NT2/D1 (cell line): ENCODE data around the gene YAF2.
A peak's percentile ranks its signal among the peaks of the same experiment; 100 is the strongest.

Experiments used
- DNase-seq: peaks from one replicate; pipeline ENCODE4 v3.0.0-alpha.2; 2011; ENCODE audit warnings: low read depth, low spot score
- H3K27me3 ChIP-seq: 2 replicates; pipeline ENCODE4 v1.6.0; 2011; ENCODE audit warnings: mild to moderate bottlenecking; ENCODE audit not compliant: insufficient read length, insufficient read depth
- H3K36me3 ChIP-seq: 2 replicates; pipeline ENCODE4 v1.6.1; 2011; ENCODE audit warnings: mild to moderate bottlenecking, low read length, mixed read lengths; ENCODE audit not compliant: insufficient read depth, insufficient read length
- H3K4me1 ChIP-seq: 2 replicates; pipeline ENCODE4 v1.5.1; 2011; ENCODE audit not compliant: insufficient read depth, insufficient read length
- H3K4me3 ChIP-seq: 2 replicates; pipeline ENCODE4 v1.5.1; 2011; ENCODE audit warnings: low read depth; ENCODE audit not compliant: insufficient read length
- H3K9ac ChIP-seq: 2 replicates; pipeline ENCODE4 v1.6.0; 2011; ENCODE audit warnings: low read depth; ENCODE audit not compliant: insufficient read length
- H3K9me3 ChIP-seq: 2 replicates; pipeline ENCODE4 v1.5.1; 2011; ENCODE audit warnings: mild to moderate bottlenecking, low read length; ENCODE audit not compliant: insufficient read depth
- SUZ12 ChIP-seq: IDR thresholded peaks from 2 replicates; pipeline ENCODE4 v1.6.1; 2011; ENCODE audit not compliant: insufficient read length, insufficient read depth; ENCODE audit errors: extremely low read depth
- YY1 ChIP-seq: IDR thresholded peaks from 2 replicates; pipeline ENCODE4 v1.6.1; 2011; ENCODE audit not compliant: insufficient read length, insufficient read depth
- ZNF274 ChIP-seq: IDR thresholded peaks from 2 replicates; pipeline ENCODE4 v1.6.1; 2011; ENCODE audit warnings: mild to moderate bottlenecking, low read depth, low read length

The YAF2 gene

GRCh38 chr12:42130672-42131402 is 107.2 kb downstream of the YAF2 start:
- Histone ChIP-seq H3K4me3 (no peak overlapping the region), H3K36me3 (no peaks in the 10 kb centered on the region), H3K4me1 (no peaks in the 10 kb centered on the region), H3K27me3 (no peaks in the 10 kb centered on the region), H3K9me3 (no peaks in the 10 kb centered on the region), H3K9ac (no peak overlapping the region)
- TF ChIP-seq SUZ12 (no peak), ZNF274 (no peak), YY1 (no peak)
- DNase-seq, result no peak

- no peaks in the 10 kb centered on the region for H3K36me3 ChIP-seq
- H3K4me1 ChIP-seq, result peaks cover 4% of the 10 kb centered on the region
- TF ChIP-seq ZNF274 (no peak), YY1 (no peak), SUZ12 (no peak)
- no peaks in the 10 kb centered on the region for H3K9me3 ChIP-seq
- no peaks in the 10 kb centered on the region for H3K27me3 ChIP-seq
- H3K9ac ChIP-seq, result no peak overlapping the region
- no peak overlapping the region for H3K4me3 ChIP-seq
- DNase-seq, result peak; percentile 48
Observed at GRCh38 chr12:42129595-42130204, 108.3 kb downstream of the YAF2 start.

DNA sequence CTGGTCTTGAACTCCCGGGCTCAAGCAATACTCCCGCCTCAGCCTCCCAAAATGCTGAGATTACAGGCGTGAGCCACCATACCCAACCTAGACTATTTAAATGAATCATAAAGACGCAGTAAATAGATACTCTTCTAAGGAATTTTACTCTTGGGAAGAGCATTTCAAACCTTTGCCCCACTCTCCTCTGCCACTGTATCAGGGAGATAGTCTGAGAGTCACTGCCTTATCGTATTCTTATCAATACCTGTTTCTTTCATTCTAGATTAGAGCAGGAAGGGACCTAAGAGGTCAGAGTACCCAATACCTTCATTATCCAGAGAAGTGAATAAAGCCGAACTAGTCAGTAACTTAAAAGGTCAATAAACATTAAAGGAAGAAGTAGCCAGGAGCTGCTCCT is 109.2 kb downstream of the YAF2 start:
- peaks cover 4% of the 10 kb centered on the region for H3K4me1 ChIP-seq
- no peak for TF ChIP-seq SUZ12
- no peak for TF ChIP-seq YY1
- TF ChIP-seq ZNF274, result no peak
- H3K9me3 ChIP-seq, result no peaks in the 10 kb centered on the region
- DNase-seq, result no peak
- H3K36me3 ChIP-seq, result no peaks in the 10 kb centered on the region
- no peaks in the 10 kb centered on the region for H3K27me3 ChIP-seq
- H3K9ac ChIP-seq, result no peak overlapping the region
- H3K4me3 ChIP-seq, result no peak overlapping the region

DNA sequence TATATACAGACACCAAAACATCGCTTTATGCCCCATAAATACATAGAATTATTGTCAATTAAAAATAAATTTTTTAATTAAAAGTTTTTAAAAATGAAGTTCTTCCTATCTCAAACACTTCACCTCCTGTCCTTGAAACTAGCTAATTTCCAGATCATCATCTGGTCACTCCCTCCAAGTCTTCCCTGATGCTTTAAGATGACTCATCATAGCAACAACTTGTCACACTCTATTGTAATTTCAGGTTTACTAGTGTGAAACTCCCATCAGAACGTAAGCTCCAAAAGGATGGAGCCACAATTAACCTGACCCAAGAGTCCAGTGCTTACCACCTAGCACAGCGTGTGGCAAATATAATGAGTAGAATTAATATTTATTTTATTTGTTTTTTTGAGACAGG is 109.7 kb downstream of the YAF2 start:
- DNase-seq, result no peak
- Histone ChIP-seq H3K4me1 (peaks cover 4% of the 10 kb centered on the region), H3K4me3 (no peak overlapping the region), H3K36me3 (no peaks in the 10 kb centered on the region), H3K9ac (no peak overlapping the region), H3K9me3 (no peaks in the 10 kb centered on the region), H3K27me3 (no peaks in the 10 kb centered on the region)
- TF ChIP-seq ZNF274 (no peak), SUZ12 (no peak), YY1 (no peak)

DNA sequence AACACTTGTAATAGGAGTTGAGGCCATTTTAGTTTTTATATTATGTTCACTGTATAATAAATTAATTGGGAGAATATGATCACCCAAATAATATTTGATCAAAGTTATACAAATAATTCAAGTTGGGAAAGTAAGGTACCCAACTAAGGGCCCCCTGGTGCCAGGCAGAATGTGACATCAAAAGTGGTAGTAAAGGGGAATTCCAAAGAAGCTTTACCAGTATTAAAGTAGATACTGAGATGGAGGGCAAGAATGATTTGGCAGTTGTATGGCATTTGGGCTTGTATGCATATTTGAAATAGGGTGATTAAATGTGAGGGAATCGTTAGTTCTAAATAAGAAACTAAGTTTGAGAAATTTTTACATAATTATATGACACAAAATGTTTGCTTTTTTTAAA is 111.1 kb downstream of the YAF2 start:
- H3K27me3 ChIP-seq, result no peaks in the 10 kb centered on the region
- peaks cover 4% of the 10 kb centered on the region for H3K4me1 ChIP-seq
- H3K4me3 ChIP-seq, result no peak overlapping the region
- no peak for DNase-seq
- no peaks in the 10 kb centered on the region for H3K9me3 ChIP-seq
- no peak for TF ChIP-seq YY1
- TF ChIP-seq ZNF274, result no peak
- no peak for TF ChIP-seq SUZ12
- no peaks in the 10 kb centered on the region for H3K36me3 ChIP-seq
- no peak overlapping the region for H3K9ac ChIP-seq

DNA sequence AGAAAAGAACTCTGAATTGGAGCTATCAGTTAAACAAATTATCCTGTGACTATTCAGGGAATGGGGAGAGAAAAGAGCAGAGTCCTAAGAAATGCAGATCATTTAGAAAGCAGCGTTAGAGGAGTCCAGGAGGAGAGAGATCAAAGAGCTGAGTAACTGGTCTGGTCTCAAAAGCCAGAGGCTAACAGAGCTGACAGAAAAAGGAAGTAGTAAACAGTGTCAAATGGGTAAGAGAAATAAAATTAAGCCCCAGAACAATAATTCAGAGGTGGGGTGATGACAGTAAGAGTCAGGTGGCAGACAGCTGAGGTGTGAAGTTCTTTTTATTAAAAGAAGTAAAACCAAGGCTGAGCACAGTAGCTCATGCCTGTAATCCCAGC is 112.7 kb downstream of the YAF2 start:
- Histone ChIP-seq H3K27me3 (no peaks in the 10 kb centered on the region), H3K9ac (no peak overlapping the region), H3K4me1 (peaks cover 4% of the 10 kb centered on the region), H3K36me3 (no peaks in the 10 kb centered on the region), H3K4me3 (no peak overlapping the region), H3K9me3 (no peaks in the 10 kb centered on the region)
- TF ChIP-seq ZNF274 (no peak), SUZ12 (no peak), YY1 (no peak)
- DNase-seq, result no peak

- Histone ChIP-seq H3K9ac (no peak overlapping the region), H3K4me1 (peaks cover 4% of the 10 kb centered on the region), H3K36me3 (no peaks in the 10 kb centered on the region), H3K4me3 (no peak overlapping the region), H3K9me3 (no peaks in the 10 kb centered on the region), H3K27me3 (no peaks in the 10 kb centered on the region)
- no peak for DNase-seq
- TF ChIP-seq YY1 (no peak), ZNF274 (no peak), SUZ12 (no peak)
Observed at GRCh38 chr12:42124764-42125387, 113.2 kb downstream of the YAF2 start.
